CD14-positive monocyte (primary cell): ENCODE data around the gene MYO3B. TPM values are rescaled to one million over a fixed set of nuclear protein-coding genes. Genes with fewer than 3 reads are reported as not detected.

ENCODE experiments used
- DNase-seq, 3 donors: peaks; one replicate each; pipeline ENCODE4 v3.0.0-alpha.2; 2011 to 2022
- H2AFZ ChIP-seq: 2 replicates; pipeline ENCODE4 v1.6.0; 2012; ENCODE audit warnings: mild to moderate bottlenecking, low read depth, low read length, inconsistent platforms; ENCODE audit not compliant: insufficient read depth, poor library complexity, severe bottlenecking
- H3K27ac ChIP-seq, 2 donors: 1 replicate in 1 of 2; 2 replicates in 1 of 2; pipeline ENCODE4 v1.5.1; 2012 to 2013; ENCODE audit warnings: low read length in 2 of 2, control low read depth in 1 of 2, inconsistent platforms in 1 of 2, low read depth in 1 of 2, mild to moderate bottlenecking in 1 of 2
- H3K27me3 ChIP-seq, 2 donors: one replicate each; pipeline versions ENCODE4 v1.6.0 to v1.6.1; 2011 to 2013; ENCODE audit warnings: low read length in 2 of 2; ENCODE audit not compliant: control insufficient read depth in 2 of 2, insufficient read depth in 2 of 2
- H3K36me3 ChIP-seq, 2 donors: replicated peaks in 1 of 2; 1 replicate in 1 of 2; 2 replicates in 1 of 2; pipeline versions ENCODE4 v1.5.1 to v1.6.1; 2012 to 2013; ENCODE audit warnings: low read length in 2 of 2, control low read depth in 1 of 2, inconsistent platforms in 1 of 2, mild to moderate bottlenecking in 1 of 2; ENCODE audit not compliant: insufficient read depth in 2 of 2, control insufficient read depth in 1 of 2
- H3K4me1 ChIP-seq, 2 donors: 1 replicate in 1 of 2; 2 replicates in 1 of 2; pipeline versions ENCODE4 v1.5.1 to v1.6.1; 2012 to 2013; ENCODE audit warnings: low read length in 2 of 2, control low read depth in 1 of 2, inconsistent platforms in 1 of 2, mild to moderate bottlenecking in 1 of 2, moderate library complexity in 1 of 2; ENCODE audit not compliant: insufficient read depth in 2 of 2, control insufficient read depth in 1 of 2
- H3K4me2 ChIP-seq: replicated peaks from 2 replicates; pipeline ENCODE3; 2012; ENCODE audit warnings: low read length, moderate library complexity, mild to moderate bottlenecking; ENCODE audit not compliant: poor library complexity, severe bottlenecking; ENCODE audit errors: extremely low read depth
- H3K4me3 ChIP-seq, 3 experiments: fragments of 200-600 bp in 1 of 3; sonication (generic) in 1 of 3; replicated peaks in 1 of 3; 1 replicate in 2 of 3; 2 replicates in 1 of 3; pipeline ENCODE4 v1.5.1; 2011 to 2013; ENCODE audit warnings: low read length in 3 of 3, mild to moderate bottlenecking in 3 of 3, control low read depth in 2 of 3, low read depth in 2 of 3, inconsistent platforms in 1 of 3, moderate library complexity in 1 of 3
- H3K79me2 ChIP-seq: 2 replicates; pipeline ENCODE4 v1.6.0; 2012; ENCODE audit warnings: mild to moderate bottlenecking, control low read depth, inconsistent platforms, low read length, moderate library complexity; ENCODE audit not compliant: insufficient read depth
- H3K9ac ChIP-seq: 2 replicates; pipeline ENCODE4 v1.6.0; 2017; ENCODE audit warnings: low read length, mild to moderate bottlenecking; ENCODE audit not compliant: insufficient read depth, poor library complexity, severe bottlenecking
- H3K9me3 ChIP-seq, 2 donors: replicated peaks in 1 of 2; 1 replicate in 1 of 2; 2 replicates in 1 of 2; pipeline versions ENCODE4 v1.5.1 to v1.6.1; 2012 to 2013; ENCODE audit warnings: low read length in 2 of 2, control low read depth in 1 of 2; ENCODE audit not compliant: control insufficient read depth in 1 of 2, insufficient read depth in 1 of 2
- H4K20me1 ChIP-seq: 2 replicates; pipeline ENCODE4 v1.6.0; 2012; ENCODE audit warnings: mild to moderate bottlenecking, low read length, control low read depth, moderate library complexity; ENCODE audit not compliant: insufficient read depth
- H3K27ac Mint-ChIP-seq, 7 donors: one replicate each; pipeline ENCODE4 v1.8.0; 2020; ENCODE audit warnings: mild to moderate bottlenecking in 7 of 7, mixed read lengths in 7 of 7, moderate library complexity in 6 of 7, inconsistent platforms in 2 of 7
- H3K27me3 Mint-ChIP-seq, 3 donors: one replicate each; pipeline ENCODE4 v1.8.0; 2021 to 2022; ENCODE audit warnings: low read depth in 3 of 3, mild to moderate bottlenecking in 3 of 3, mixed read lengths in 3 of 3, moderate library complexity in 3 of 3, inconsistent platforms in 1 of 3
- H3K36me3 Mint-ChIP-seq, 2 donors: one replicate each; pipeline ENCODE4 v1.8.0; 2020; ENCODE audit warnings: mixed read lengths in 2 of 2, inconsistent platforms in 1 of 2, mild to moderate bottlenecking in 1 of 2
- H3K4me1 Mint-ChIP-seq: one replicate; pipeline ENCODE4 v1.8.0; 2020; ENCODE audit warnings: mild to moderate bottlenecking, mixed read lengths
- H3K4me3 Mint-ChIP-seq, 2 donors: one replicate each; pipeline ENCODE4 v1.8.0; 2020; ENCODE audit warnings: mild to moderate bottlenecking in 2 of 2, mixed read lengths in 2 of 2, moderate library complexity in 1 of 2
- H3K9me3 Mint-ChIP-seq, 7 donors: one replicate each; pipeline ENCODE4 v1.8.0; 2020 to 2022; ENCODE audit warnings: mixed read lengths in 7 of 7, mild to moderate bottlenecking in 6 of 7, moderate library complexity in 6 of 7, inconsistent platforms in 2 of 7
- WGBS: methylation state at CpG from one replicate; pipeline ENCODE4 v1.1.5; 2013; ENCODE audit warnings: missing lambda C conversion rate; ENCODE audit not compliant: insufficient coverage; 5-methylcytosine and 5-hydroxymethylcytosine counted together
- intact Hi-C, 2 donors: fragments of 100-400 bp; cut with micrococcal nuclease; formaldehyde crosslinking; loops; one replicate each; pipeline versions ENCODE4 v1.15.0 to v1.15.1; 2023
- polyA plus RNA-seq, 3 donors: library from polyadenylated mRNA; depleted of rRNA in 1 of 3; unstranded in 2 of 3; stranded (reverse) in 1 of 3; fragments of 300-500 nt in 2 of 3; fragments of >200 nt in 1 of 3; fragmentation: Illumina TruSeq in 2 of 3; gene quantifications; 1 replicate in 2 of 3; 2 replicates in 1 of 3; pipeline ENCODE4 v1.2.3, GENCODE V29; 2012 to 2021
- TF ChIP-seq, protein P1 (sequence below): fragments of 200-600 bp; IDR thresholded peaks from one replicate; pipeline ENCODE4 v1.8.0; 2022; ENCODE audit warnings: antibody characterized with exemption, mild to moderate bottlenecking

MYO3B gene
- polyA plus RNA-seq, 3 donors: not detected

- Histone ChIP-seq H3K27ac (no peak overlapping the region), H3K4me1 (no peaks in the 10 kb centered on the region), H3K9me3 (no peaks in the 10 kb centered on the region), H3K79me2 (no peaks in the 10 kb centered on the region), H2AFZ (no peak overlapping the region), H3K36me3 (no peaks in the 10 kb centered on the region), H3K27me3 (no peaks in the 10 kb centered on the region), H3K9ac (no peak overlapping the region), H3K4me3 (no peak overlapping the region), H3K4me2 (no peak overlapping the region), H4K20me1 (no peaks in the 10 kb centered on the region)
- DNase-seq: no peak
- peaks cover 0 to 2% (median 2%) of the 10 kb centered on the region in 3 donors for H3K27me3 Mint-ChIP-seq
- no peak overlapping the region for H3K4me3 Mint-ChIP-seq
- peaks cover 0 to 4% (median under 1%) of the 10 kb centered on the region in 7 donors for H3K9me3 Mint-ChIP-seq
- no peak overlapping the region for H3K27ac Mint-ChIP-seq
- H3K36me3 Mint-ChIP-seq: no peaks in the 10 kb centered on the region
- TF ChIP-seq, protein P1, sequence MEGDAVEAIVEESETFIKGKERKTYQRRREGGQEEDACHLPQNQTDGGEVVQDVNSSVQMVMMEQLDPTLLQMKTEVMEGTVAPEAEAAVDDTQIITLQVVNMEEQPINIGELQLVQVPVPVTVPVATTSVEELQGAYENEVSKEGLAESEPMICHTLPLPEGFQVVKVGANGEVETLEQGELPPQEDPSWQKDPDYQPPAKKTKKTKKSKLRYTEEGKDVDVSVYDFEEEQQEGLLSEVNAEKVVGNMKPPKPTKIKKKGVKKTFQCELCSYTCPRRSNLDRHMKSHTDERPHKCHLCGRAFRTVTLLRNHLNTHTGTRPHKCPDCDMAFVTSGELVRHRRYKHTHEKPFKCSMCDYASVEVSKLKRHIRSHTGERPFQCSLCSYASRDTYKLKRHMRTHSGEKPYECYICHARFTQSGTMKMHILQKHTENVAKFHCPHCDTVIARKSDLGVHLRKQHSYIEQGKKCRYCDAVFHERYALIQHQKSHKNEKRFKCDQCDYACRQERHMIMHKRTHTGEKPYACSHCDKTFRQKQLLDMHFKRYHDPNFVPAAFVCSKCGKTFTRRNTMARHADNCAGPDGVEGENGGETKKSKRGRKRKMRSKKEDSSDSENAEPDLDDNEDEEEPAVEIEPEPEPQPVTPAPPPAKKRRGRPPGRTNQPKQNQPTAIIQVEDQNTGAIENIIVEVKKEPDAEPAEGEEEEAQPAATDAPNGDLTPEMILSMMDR: no peak
- 100% methylated on average over 1 of the region's 5 CpGs for WGBS
- intact Hi-C loops: no loop called here
- peaks cover 11% of the 10 kb centered on the region for H3K4me1 Mint-ChIP-seq
Measured at GRCh38 chr2:170216981-170217380, 39.0 kb downstream of the MYO3B start.

GRCh38 chr2:170217778-170218251 is 39.9 kb downstream of the MYO3B start:
- H3K27me3 ChIP-seq: no peaks in the 10 kb centered on the region

More at GRCh38 chr2:170217778-170218251, 39.9 kb downstream of the MYO3B start:
- H2AFZ ChIP-seq: no peak overlapping the region
- no peaks in the 10 kb centered on the region for H3K9me3 Mint-ChIP-seq
- no peak overlapping the region for H3K27ac Mint-ChIP-seq
- H3K4me1 Mint-ChIP-seq: peaks cover 6% of the 10 kb centered on the region
- H3K9ac ChIP-seq: no peak overlapping the region
- no peaks in the 10 kb centered on the region for H3K36me3 Mint-ChIP-seq
- H4K20me1 ChIP-seq: no peaks in the 10 kb centered on the region
- 100% methylated on average over 2 of the region's 4 CpGs for WGBS
- TF ChIP-seq, protein P1: no peak
- H3K27ac ChIP-seq: no peak overlapping the region
- no peak for DNase-seq
- H3K4me1 ChIP-seq: no peaks in the 10 kb centered on the region
- no peaks in the 10 kb centered on the region for H3K9me3 ChIP-seq
- H3K4me3 ChIP-seq: no peak overlapping the region
- peaks cover 0 to 2% (median 1%) of the 10 kb centered on the region in 3 donors for H3K27me3 Mint-ChIP-seq
- H3K36me3 ChIP-seq: no peaks in the 10 kb centered on the region
- no peak overlapping the region for H3K4me2 ChIP-seq
- intact Hi-C loops: no loop called here
- H3K4me3 Mint-ChIP-seq: no peak overlapping the region
- no peaks in the 10 kb centered on the region for H3K79me2 ChIP-seq
